K562 (cell line): ENCODE measurements around the gene PIEZO2. TPM values are rescaled to one million over a fixed set of nuclear protein-coding genes. Genes with fewer than 3 reads are reported as not detected.

Source experiments
- ATAC-seq: fragments of 200-7000 bp; cut with Tn5 transposase; 3 replicates; pipeline ENCODE4 v1.9.1; 2020; ENCODE audit warnings: moderate library complexity
- BruUV-seq: library from RNA; stranded (reverse); fragments of 400-500 nt; replicated peaks from 2 replicates; lab custom pipeline; 2021; lab: Mats Ljungman, UMichigan
- CTCF ChIA-PET: fragments of 300-600 bp; formaldehyde crosslinking; extraction: SDS; loops from one replicate; lab custom pipeline; 2021; ENCODE audit warnings: low intra/inter-chr PET ratio; lab: Yijun Ruan, JAX
- POLR2A ChIA-PET: fragments of 300-600, 350-650 bp; sonication (Branson Sonifier 250); formaldehyde crosslinking; extraction: SDS; loops from one replicate; lab custom pipeline; 2021; ENCODE audit warnings: antibody characterized with exemption, inconsistent platforms; lab: Yijun Ruan, JAX
- DNase-seq, 4 experiments: peaks; one replicate each; pipeline versions ENCODE4 v3.0.0 to v3.0.0-alpha.2; 2011 to 2018; ENCODE audit warnings: low spot score in 3 of 4, mixed read lengths in 3 of 4; ENCODE audit errors: extremely low read depth in 1 of 4
- FAIRE-seq: peaks from 2 replicates; lab custom pipeline; 2011; peaks lifted over from hg19 to GRCh38; lab: Jason Lieb, UNC
- H2AFZ ChIP-seq: 2 replicates; pipeline ENCODE4 v1.6.0; 2011; ENCODE audit warnings: low read depth, low read length, control low read depth, inconsistent platforms
- H3K27ac ChIP-seq: fragments of 200-600 bp; 3 replicates; pipeline ENCODE4 v1.8.0; 2011; ENCODE audit warnings: low read depth, mild to moderate bottlenecking, control low read depth, inconsistent platforms, low read length, moderate library complexity, mixed read lengths; ENCODE audit errors: extremely low read depth
- H3K27me3 ChIP-seq, 2 experiments: fragments of 300-600 bp in 1 of 2; 2 replicates in 1 of 2; 3 replicates in 1 of 2; pipeline versions ENCODE4 v1.6.0 to v1.8.0; 2011; ENCODE audit warnings: inconsistent platforms in 2 of 2, low read length in 2 of 2, mild to moderate bottlenecking in 1 of 2, mixed read lengths in 1 of 2, moderate library complexity in 1 of 2; ENCODE audit not compliant: control insufficient read depth in 2 of 2, insufficient read depth in 2 of 2
- H3K36me3 ChIP-seq: fragments of 300-600 bp; 3 replicates; pipeline ENCODE4 v1.8.0; 2011; ENCODE audit warnings: mild to moderate bottlenecking, low read length, inconsistent platforms; ENCODE audit not compliant: control insufficient read depth, insufficient read depth
- H3K4me1 ChIP-seq, 2 experiments: fragments of 200-600 bp in 1 of 2; replicated peaks in 1 of 2; 2 replicates in 1 of 2; 3 replicates in 1 of 2; pipeline versions ENCODE4 v1.5.1 to v1.8.0; 2011; ENCODE audit warnings: inconsistent platforms in 2 of 2, low read length in 2 of 2, mild to moderate bottlenecking in 1 of 2, mixed read lengths in 1 of 2, moderate library complexity in 1 of 2; ENCODE audit not compliant: control insufficient read depth in 2 of 2, insufficient read depth in 2 of 2
- H3K4me2 ChIP-seq: 2 replicates; pipeline ENCODE4 v1.6.1; 2011; ENCODE audit warnings: low read length, control low read depth, inconsistent platforms, mixed read lengths; ENCODE audit not compliant: insufficient read depth
- H3K4me3 ChIP-seq: fragments of 200-600 bp; sonication (generic), shearing (Covaris generic); 2 replicates; pipeline ENCODE4 v1.5.1; 2016; ENCODE audit warnings: control low read depth, inconsistent platforms
- H3K79me2 ChIP-seq: fragments of 200-600 bp; 3 replicates; pipeline ENCODE4 v1.8.0; 2011; ENCODE audit warnings: low read length, inconsistent platforms; ENCODE audit not compliant: control insufficient read depth, insufficient read depth
- H3K9ac ChIP-seq, 2 experiments: 2 replicates each; pipeline versions ENCODE4 v1.6.0 to v1.6.1; 2011; ENCODE audit warnings: low read depth in 2 of 2, low read length in 2 of 2, control low read depth in 1 of 2, inconsistent platforms in 1 of 2, mild to moderate bottlenecking in 1 of 2, mixed read lengths in 1 of 2; ENCODE audit not compliant: insufficient read depth in 1 of 2
- H3K9me1 ChIP-seq: one replicate; pipeline ENCODE4 v1.6.0; 2011; ENCODE audit warnings: inconsistent platforms, mild to moderate bottlenecking, low read length, moderate library complexity; ENCODE audit not compliant: control insufficient read depth, insufficient read depth
- H3K9me3 ChIP-seq: replicated peaks from 2 replicates; pipeline ENCODE4 v1.5.1; 2011; ENCODE audit warnings: low read depth, low read length, inconsistent platforms; ENCODE audit not compliant: control insufficient read depth, insufficient read depth
- H4K20me1 ChIP-seq: replicated peaks from 2 replicates; pipeline ENCODE4 v1.6.1; 2011; ENCODE audit warnings: low read length, inconsistent platforms, mixed read lengths; ENCODE audit not compliant: control insufficient read depth, insufficient read depth
- CHD1 ChIP-seq: fragments of 200-600 bp; sonication (generic); IDR thresholded peaks from one replicate; pipeline ENCODE4 v1.6.1; 2012; ENCODE audit warnings: mild to moderate bottlenecking, moderate library complexity, low read length, inconsistent platforms
- ELF4 ChIP-seq: fragments of 450-650 bp; formaldehyde crosslinking; IDR thresholded peaks from 2 replicates; pipeline ENCODE4 v1.4.0; 2022; ENCODE audit warnings: missing genetic modification characterization
- GABPA ChIP-seq: fragments of 200-800 bp; sonication (Bioruptor generic); conservative IDR thresholded peaks from 2 replicates; pipeline ENCODE4 v1.6.1; 2016; ENCODE audit warnings: low read depth, missing genetic modification characterization, missing compliant biosample characterization
- KLF6 ChIP-seq: fragments of 250-450 bp; sonication (Bioruptor Pico); IDR thresholded peaks from 2 replicates; pipeline ENCODE4 v1.4.0; 2020; ENCODE audit warnings: mild to moderate bottlenecking, moderate library complexity, borderline replicate concordance
- L3MBTL2 ChIP-seq: fragments of 450-650 bp; IDR thresholded peaks from 2 replicates; pipeline ENCODE4 v1.6.1; 2016; ENCODE audit warnings: mild to moderate bottlenecking, moderate library complexity
- MYBL2 ChIP-seq, 2 experiments: fragments of 450-650 bp in 1 of 2; sonication (generic) in 1 of 2; formaldehyde crosslinking in 1 of 2; IDR thresholded peaks; 2 replicates each; pipeline versions ENCODE4 v1.6.1 to v1.8.1; 2017 to 2022; ENCODE audit warnings: borderline replicate concordance in 1 of 2, inconsistent platforms in 1 of 2, low read depth in 1 of 2, mild to moderate bottlenecking in 1 of 2, missing genetic modification reagents in 1 of 2, moderate library complexity in 1 of 2
- SNIP1 ChIP-seq: fragments of 450-650 bp; IDR thresholded peaks from 2 replicates; pipeline ENCODE4 v1.7.1; 2017; ENCODE audit warnings: low read depth, mild to moderate bottlenecking
- XRCC4 ChIP-seq: IDR thresholded peaks from one replicate; pipeline ENCODE4 v1.6.1; 2011; ENCODE audit not compliant: insufficient read depth, insufficient read length; ENCODE audit errors: extremely low read depth
- ZNF212 ChIP-seq: fragments of 450-650 bp; formaldehyde crosslinking; IDR thresholded peaks from 2 replicates; pipeline ENCODE4 v1.4.0; 2020; ENCODE audit warnings: mild to moderate bottlenecking
- ZNF347 ChIP-seq: fragments of 450-650 bp; formaldehyde crosslinking; IDR thresholded peaks from 2 replicates; pipeline ENCODE4 v1.4.0; 2020; ENCODE audit warnings: low read depth, mild to moderate bottlenecking, moderate library complexity
- WGBS: fragments of 100-300 bp; shearing (Covaris generic); methylation state at CpG from one replicate; pipeline ENCODE4 v1.1.6; 2016; ENCODE audit warnings: low coverage, mixed read lengths; ENCODE audit not compliant: insufficient coverage; ENCODE audit errors: missing lambda C conversion rate; 5-methylcytosine and 5-hydroxymethylcytosine counted together
- in situ Hi-C: fragments of 300-500 bp; cut with MboI; formaldehyde crosslinking; loops from 4 replicates; pipeline ENCODE4 v1.15.0; 2018; ENCODE audit warnings: inconsistent platforms, mixed read lengths
- intact Hi-C: fragments of 100-400 bp; cut with micrococcal nuclease; formaldehyde crosslinking; loops from 2 replicates; pipeline ENCODE4 v1.14.2; 2022
- polyA plus RNA-seq, 8 experiments: library from polyadenylated mRNA; depleted of rRNA in 4 of 8; stranded (reverse) in 5 of 8; unstranded in 3 of 8; fragments of >200 nt; fragmentation: Nextera tagmentation in 2 of 8; fragmentation: Illumina TruSeq in 1 of 8; extraction: Ambion mirVana in 2 of 8; extraction: Trizol in 1 of 8; gene quantifications; 2 replicates each; pipeline versions ENCODE4 v1.2.1 to v1.2.3, GENCODE V29; 2011 to 2014; ENCODE audit warnings: inconsistent platforms in 1 of 8, missing spikeins in 1 of 8
- total RNA-seq, 7 experiments: library from RNA; depleted of rRNA in 6 of 7; stranded (reverse); fragments of >200 nt in 6 of 7; fragmentation: Illumina TruSeq in 2 of 7; extraction: Trizol in 2 of 7; gene quantifications; 2 replicates each; pipeline versions ENCODE4 v1.2.1 to v1.2.3, GENCODE V29; 2011 to 2021; ENCODE audit warnings: low replicate concordance in 1 of 7
- TF ChIP-seq, protein P1 (sequence below): fragments of 450-650 bp; IDR thresholded peaks from 2 replicates; pipeline ENCODE4 v1.6.1; 2016; ENCODE audit warnings: borderline replicate concordance
- TF ChIP-seq, protein P2 (sequence below), 3 experiments: fragments of 200-800 bp in 1 of 3; fragments of 250-450 bp in 1 of 3; fragments of 450-650 bp in 1 of 3; sonication (Bioruptor Pico) in 1 of 3; sonication (Bioruptor generic) in 1 of 3; formaldehyde crosslinking in 1 of 3; IDR thresholded peaks; 2 replicates each; pipeline versions ENCODE4 v1.6.1 to v1.8.0; 2016 to 2022; ENCODE audit warnings: mild to moderate bottlenecking in 2 of 3, missing genetic modification characterization in 2 of 3, missing compliant biosample characterization in 1 of 3, moderate library complexity in 1 of 3
- TF ChIP-seq, protein P3 (sequence below): sonication (generic); formaldehyde crosslinking; IDR thresholded peaks from 2 replicates; pipeline ENCODE4 v1.8.0; 2022; ENCODE audit warnings: mild to moderate bottlenecking, missing genetic modification reagents

Gene PIEZO2
- total and polyA plus RNA-seq, 9 of the 15 experiments (the other 6 are each of a cell fraction or from before 2014, with no cell fraction given): 0.54 to 4.1 (median 2.0) TPM

DNA sequence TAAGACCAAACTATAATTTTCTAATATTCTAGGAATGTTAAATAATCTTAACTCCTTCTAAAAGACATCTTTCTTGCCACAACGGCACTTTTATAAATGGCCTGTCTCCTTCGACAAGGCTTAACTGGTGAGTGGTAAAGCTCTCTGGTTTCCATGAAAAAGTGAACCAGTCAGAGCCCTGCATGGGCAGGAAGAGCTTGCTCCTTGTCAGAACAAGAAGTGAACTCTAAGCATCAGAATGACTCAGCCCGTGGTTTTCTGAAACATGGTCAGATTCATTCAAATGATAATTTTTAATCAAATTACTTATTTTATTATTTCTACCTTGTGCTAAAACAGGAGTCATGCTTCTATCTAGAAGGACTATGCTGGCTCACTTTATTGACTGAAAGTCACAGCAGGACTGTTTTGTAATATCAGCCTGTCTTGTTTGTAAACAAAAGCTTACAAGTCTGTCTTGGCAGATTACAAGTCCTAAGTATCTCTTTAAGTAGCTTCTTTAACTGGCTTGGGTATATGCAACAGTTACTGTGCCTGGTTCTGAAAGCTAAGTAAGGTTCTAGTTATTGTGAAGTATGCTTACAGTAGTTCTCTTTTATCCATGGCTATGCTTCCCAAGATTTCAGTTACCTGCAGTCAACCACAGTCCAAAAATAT, 378.2 kb downstream of the PIEZO2 start:
- no peak overlapping the region for H3K9ac ChIP-seq
- no peak overlapping the region for H3K27ac ChIP-seq
- ATAC-seq (no peak), FAIRE-seq (no peak), DNase-seq (no peak)
- in situ Hi-C loops (no loop called here), intact Hi-C loops (no loop called here)
- H3K27me3 ChIP-seq: peaks cover 0 to 9% of the 10 kb centered on the region in 2 experiments; a peak in 3 of 5 replicates
- BruUV-seq: no TSS peak
- no peak overlapping the region for H2AFZ ChIP-seq
- H4K20me1 ChIP-seq: no peaks in the 10 kb centered on the region
- no peaks in the 10 kb centered on the region for H3K9me1 ChIP-seq
- no peaks in the 10 kb centered on the region for H3K79me2 ChIP-seq
- POLR2A ChIA-PET: no interaction called here
- CTCF ChIA-PET: no interaction called here
- H3K9me3 ChIP-seq: no peaks in the 10 kb centered on the region
- no peaks in the 10 kb centered on the region for H3K36me3 ChIP-seq
- no peak overlapping the region for H3K4me3 ChIP-seq
- peaks cover 0 to 3% of the 10 kb centered on the region in 2 experiments; a peak in 1 of 5 replicates for H3K4me1 ChIP-seq
- WGBS: 3% methylated on average over 3 of the region's 3 CpGs
- H3K4me2 ChIP-seq: no peak overlapping the region
- TF ChIP-seq MYBL2 (IDR thresholded peaks at IDR 0.05; ENCODE audit: low read depth) (no peak), MYBL2 (CRISPR knock-in tag; IDR thresholded peaks at IDR 0.05; ENCODE audit: borderline replicate concordance) (no peak), L3MBTL2 (no peak), XRCC4 (no peak), ELF4 (CRISPR knock-in tag) (no peak), GABPA (no peak), SNIP1 (no peak), ZNF212 (CRISPR knock-in tag) (no peak), ZNF347 (CRISPR knock-in tag) (no peak), CHD1 (no peak), KLF6 (CRISPR knock-in tag) (no peak)
- TF ChIP-seq, protein P1, sequence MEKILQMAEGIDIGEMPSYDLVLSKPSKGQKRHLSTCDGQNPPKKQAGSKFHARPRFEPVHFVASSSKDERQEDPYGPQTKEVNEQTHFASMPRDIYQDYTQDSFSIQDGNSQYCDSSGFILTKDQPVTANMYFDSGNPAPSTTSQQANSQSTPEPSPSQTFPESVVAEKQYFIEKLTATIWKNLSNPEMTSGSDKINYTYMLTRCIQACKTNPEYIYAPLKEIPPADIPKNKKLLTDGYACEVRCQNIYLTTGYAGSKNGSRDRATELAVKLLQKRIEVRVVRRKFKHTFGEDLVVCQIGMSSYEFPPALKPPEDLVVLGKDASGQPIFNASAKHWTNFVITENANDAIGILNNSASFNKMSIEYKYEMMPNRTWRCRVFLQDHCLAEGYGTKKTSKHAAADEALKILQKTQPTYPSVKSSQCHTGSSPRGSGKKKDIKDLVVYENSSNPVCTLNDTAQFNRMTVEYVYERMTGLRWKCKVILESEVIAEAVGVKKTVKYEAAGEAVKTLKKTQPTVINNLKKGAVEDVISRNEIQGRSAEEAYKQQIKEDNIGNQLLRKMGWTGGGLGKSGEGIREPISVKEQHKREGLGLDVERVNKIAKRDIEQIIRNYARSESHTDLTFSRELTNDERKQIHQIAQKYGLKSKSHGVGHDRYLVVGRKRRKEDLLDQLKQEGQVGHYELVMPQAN: no peak
- TF ChIP-seq, protein P2, sequence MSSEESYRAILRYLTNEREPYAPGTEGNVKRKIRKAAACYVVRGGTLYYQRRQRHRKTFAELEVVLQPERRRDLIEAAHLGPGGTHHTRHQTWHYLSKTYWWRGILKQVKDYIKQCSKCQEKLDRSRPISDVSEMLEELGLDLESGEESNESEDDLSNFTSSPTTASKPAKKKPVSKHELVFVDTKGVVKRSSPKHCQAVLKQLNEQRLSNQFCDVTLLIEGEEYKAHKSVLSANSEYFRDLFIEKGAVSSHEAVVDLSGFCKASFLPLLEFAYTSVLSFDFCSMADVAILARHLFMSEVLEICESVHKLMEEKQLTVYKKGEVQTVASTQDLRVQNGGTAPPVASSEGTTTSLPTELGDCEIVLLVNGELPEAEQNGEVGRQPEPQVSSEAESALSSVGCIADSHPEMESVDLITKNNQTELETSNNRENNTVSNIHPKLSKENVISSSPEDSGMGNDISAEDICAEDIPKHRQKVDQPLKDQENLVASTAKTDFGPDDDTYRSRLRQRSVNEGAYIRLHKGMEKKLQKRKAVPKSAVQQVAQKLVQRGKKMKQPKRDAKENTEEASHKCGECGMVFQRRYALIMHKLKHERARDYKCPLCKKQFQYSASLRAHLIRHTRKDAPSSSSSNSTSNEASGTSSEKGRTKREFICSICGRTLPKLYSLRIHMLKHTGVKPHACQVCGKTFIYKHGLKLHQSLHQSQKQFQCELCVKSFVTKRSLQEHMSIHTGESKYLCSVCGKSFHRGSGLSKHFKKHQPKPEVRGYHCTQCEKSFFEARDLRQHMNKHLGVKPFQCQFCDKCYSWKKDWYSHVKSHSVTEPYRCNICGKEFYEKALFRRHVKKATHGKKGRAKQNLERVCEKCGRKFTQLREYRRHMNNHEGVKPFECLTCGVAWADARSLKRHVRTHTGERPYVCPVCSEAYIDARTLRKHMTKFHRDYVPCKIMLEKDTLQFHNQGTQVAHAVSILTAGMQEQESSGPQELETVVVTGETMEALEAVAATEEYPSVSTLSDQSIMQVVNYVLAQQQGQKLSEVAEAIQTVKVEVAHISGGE (CRISPR knock-in tag; IDR thresholded peaks at IDR 0.05): no peak
- TF ChIP-seq, protein P3, sequence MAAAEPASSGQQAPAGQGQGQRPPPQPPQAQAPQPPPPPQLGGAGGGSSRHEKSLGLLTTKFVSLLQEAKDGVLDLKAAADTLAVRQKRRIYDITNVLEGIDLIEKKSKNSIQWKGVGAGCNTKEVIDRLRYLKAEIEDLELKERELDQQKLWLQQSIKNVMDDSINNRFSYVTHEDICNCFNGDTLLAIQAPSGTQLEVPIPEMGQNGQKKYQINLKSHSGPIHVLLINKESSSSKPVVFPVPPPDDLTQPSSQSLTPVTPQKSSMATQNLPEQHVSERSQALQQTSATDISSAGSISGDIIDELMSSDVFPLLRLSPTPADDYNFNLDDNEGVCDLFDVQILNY (CRISPR knock-in tag): no peak
